Stimulated activated effector memory CD8-positive, alpha-beta T cell treated with anti-CD3 and anti-CD28 coated beads, Interleukin-12 subunit alpha, Interleukin-12 subunit beta, amount 100 ng/mL, for 72 hours (primary cell): ENCODE data around the gene PRRC2A.
A peak's percentile ranks its signal among the peaks of the same experiment; 100 is the strongest.

ENCODE experiments used
- ATAC-seq: fragments of 150-1000 bp; cut with Tn5 transposase; 2 replicates; pipeline ENCODE4 v1.10.0; 2021
- DNase-seq, 2 donors: peaks; one replicate each; pipeline ENCODE4 v3.0.0; 2021 to 2022; ENCODE audit warnings: low spot score in 2 of 2
- H3K27ac Mint-ChIP-seq: one replicate; pipeline ENCODE4 v1.8.0; 2022; ENCODE audit warnings: mild to moderate bottlenecking, mixed read lengths
- H3K36me3 Mint-ChIP-seq: one replicate; pipeline ENCODE4 v1.8.0; 2022; ENCODE audit warnings: mild to moderate bottlenecking, mixed read lengths
- H3K4me1 Mint-ChIP-seq: one replicate; pipeline ENCODE4 v1.8.0; 2022; ENCODE audit warnings: mixed read lengths
- H3K4me3 Mint-ChIP-seq: one replicate; pipeline ENCODE4 v1.8.0; 2022; ENCODE audit warnings: mild to moderate bottlenecking, mixed read lengths
- H3K9me3 Mint-ChIP-seq: one replicate; pipeline ENCODE4 v1.8.0; 2022; ENCODE audit warnings: mixed read lengths

Gene PRRC2A

GRCh38 chr6:31662124-31662723 is 41.7 kb downstream of the PRRC2A start:
- DNase-seq: no peak
- no peak for ATAC-seq
- no peak overlapping the region for H3K27ac Mint-ChIP-seq
- peak overlapping the region; percentile 95 for H3K4me3 Mint-ChIP-seq
- peaks cover 97% of the 10 kb centered on the region for H3K36me3 Mint-ChIP-seq
- no peaks in the 10 kb centered on the region for H3K9me3 Mint-ChIP-seq
- H3K4me1 Mint-ChIP-seq: peaks cover 83% of the 10 kb centered on the region

DNA sequence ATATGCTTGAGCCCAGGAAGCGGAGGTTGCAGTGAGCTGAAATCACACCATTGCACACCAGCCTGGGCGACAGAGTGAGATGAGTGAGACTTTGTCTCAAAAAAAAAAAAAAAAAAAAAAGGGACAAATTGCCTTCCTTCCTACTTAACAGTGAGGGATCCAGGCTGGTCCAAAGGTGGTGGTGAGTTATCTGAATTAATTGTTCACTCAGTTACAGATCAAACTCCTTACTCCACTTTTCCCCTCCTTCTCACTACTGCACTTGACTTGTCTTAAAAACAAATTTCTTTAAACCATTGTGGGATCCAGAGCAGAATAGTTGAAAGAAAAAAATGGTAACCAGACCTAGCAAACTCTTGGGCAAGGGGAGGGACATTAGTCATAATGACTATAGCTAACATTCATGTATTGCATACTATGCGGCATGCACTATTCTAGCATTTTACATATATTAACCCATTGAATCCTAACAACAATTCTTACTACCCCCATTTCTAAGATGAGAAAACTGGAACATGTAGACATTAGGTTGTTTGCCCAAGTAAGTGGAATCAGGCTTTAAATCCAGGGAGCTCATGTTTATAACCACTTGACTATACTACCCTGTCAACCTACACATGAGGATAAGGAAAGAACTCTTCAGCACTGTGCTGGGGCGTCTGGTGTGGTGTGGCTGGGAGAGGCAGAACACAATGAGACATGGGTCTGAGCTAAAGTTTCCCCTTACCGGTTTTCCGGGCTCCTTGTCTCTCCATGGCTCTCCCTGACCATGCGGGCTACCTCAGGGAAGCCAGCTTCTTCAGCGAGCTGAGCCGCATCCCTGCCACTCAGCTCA is 42.8 kb downstream of the PRRC2A start:
- H3K4me1 Mint-ChIP-seq: peaks cover 83% of the 10 kb centered on the region
- H3K9me3 Mint-ChIP-seq: no peaks in the 10 kb centered on the region
- H3K36me3 Mint-ChIP-seq: peaks cover 97% of the 10 kb centered on the region
- DNase-seq (no peak), ATAC-seq (no peak)
- H3K27ac Mint-ChIP-seq: peak overlapping the region; percentile 99
- H3K4me3 Mint-ChIP-seq: peak overlapping the region; percentile 95

- DNase-seq (peak in 1 of 2 donors; percentile 62), ATAC-seq (no peak)
- no peaks in the 10 kb centered on the region for H3K9me3 Mint-ChIP-seq
- H3K36me3 Mint-ChIP-seq: peaks cover 97% of the 10 kb centered on the region
- H3K4me3 Mint-ChIP-seq: peak overlapping the region; percentile 95
- peaks cover 75% of the 10 kb centered on the region for H3K4me1 Mint-ChIP-seq
- peak overlapping the region; percentile 99 for H3K27ac Mint-ChIP-seq
These were observed 43.7 kb downstream of the PRRC2A start for GRCh38 chr6:31663961-31664789.

- Mint-ChIP-seq H3K4me1 (peaks cover 67% of the 10 kb centered on the region), H3K36me3 (peaks cover 99% of the 10 kb centered on the region), H3K9me3 (no peaks in the 10 kb centered on the region), H3K4me3 (peak within 1 kb of the TSS; percentile 95), H3K27ac (peak within 1 kb of the TSS; percentile 99)
- peak; percentile 70 to 93 for DNase-seq
- peak; percentile 63 for ATAC-seq
These were observed 44.4 kb downstream of the PRRC2A start, which contains the start of gene GPANK1 for GRCh38 chr6:31664790-31665500. GPANK1 (minus strand) TSS chr6:31664997; CDS start chr6:31664478, 519 bp downstream.

GRCh38 chr6:31665501-31666336 is 45.2 kb downstream of the PRRC2A start, which contains the start of gene CSNK2B:
CSNK2B (plus strand) TSS chr6:31666080; CDS start chr6:31666832, 752 bp downstream.
- Mint-ChIP-seq H3K27ac (peak within 1 kb of the TSS; percentile 99), H3K4me3 (peak within 1 kb of the TSS; percentile 95), H3K36me3 (peaks cover 99% of the 10 kb centered on the region), H3K4me1 (peaks cover 70% of the 10 kb centered on the region), H3K9me3 (no peaks in the 10 kb centered on the region)
- ATAC-seq: peak; percentile 91
- peak; percentile 87 to 98 for DNase-seq

- no peak for DNase-seq
- ATAC-seq: no peak
- Mint-ChIP-seq H3K9me3 (no peaks in the 10 kb centered on the region), H3K4me3 (peak overlapping the region; percentile 95), H3K4me1 (peaks cover 63% of the 10 kb centered on the region), H3K27ac (peak overlapping the region; percentile 99), H3K36me3 (peaks cover 99% of the 10 kb centered on the region)
These were observed 45.9 kb downstream of the PRRC2A start for GRCh38 chr6:31666337-31666965.

- peak within 1 kb of the TSS; percentile 58 for H3K27ac Mint-ChIP-seq
- no peak for ATAC-seq
- H3K36me3 Mint-ChIP-seq: peaks cover 99% of the 10 kb centered on the region
- H3K4me1 Mint-ChIP-seq: peaks cover 33% of the 10 kb centered on the region
- H3K9me3 Mint-ChIP-seq: no peaks in the 10 kb centered on the region
- DNase-seq: no peak
- H3K4me3 Mint-ChIP-seq: no peak within 1 kb of the TSS
These were observed 49.2 kb downstream of the PRRC2A start, which contains the start of gene LY6G5B for GRCh38 chr6:31669676-31670075. LY6G5B (plus strand) TSS chr6:31669976; CDS start chr6:31670951, 975 bp downstream.

DNA sequence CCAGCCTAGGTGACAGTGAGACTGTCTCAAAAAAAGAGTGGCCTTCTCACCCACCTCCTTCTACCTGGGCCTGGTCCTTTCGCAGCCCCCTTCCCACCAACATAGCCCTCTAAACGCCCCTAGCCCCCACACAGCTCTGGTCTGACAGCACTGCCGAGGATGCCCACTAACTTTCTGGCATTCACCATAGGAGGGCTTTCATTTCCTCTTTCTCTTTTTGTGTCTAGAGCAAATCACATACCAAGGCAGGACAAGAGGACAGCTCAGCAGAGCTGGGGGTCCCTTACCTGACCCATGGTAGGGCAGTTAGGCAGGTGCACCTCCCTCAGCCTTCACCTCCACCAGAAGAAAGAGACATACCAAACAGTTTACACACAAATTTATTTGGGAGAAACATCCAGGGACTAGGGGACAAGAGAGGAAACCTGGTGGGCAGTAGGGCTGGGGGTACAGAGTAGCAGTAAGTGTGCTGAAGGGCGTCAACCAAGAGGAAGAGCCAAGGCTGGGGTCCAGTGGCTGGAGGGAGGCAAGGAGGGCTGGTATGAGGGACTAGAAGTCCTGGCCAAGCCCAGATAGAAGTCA is 55.9 kb downstream of the PRRC2A start:
- ATAC-seq: no peak
- H3K4me3 Mint-ChIP-seq: no peak overlapping the region
- H3K27ac Mint-ChIP-seq: peak overlapping the region; percentile 65
- H3K4me1 Mint-ChIP-seq: peaks cover 30% of the 10 kb centered on the region
- H3K9me3 Mint-ChIP-seq: no peaks in the 10 kb centered on the region
- H3K36me3 Mint-ChIP-seq: peaks cover 40% of the 10 kb centered on the region
- DNase-seq: no peak

DNA sequence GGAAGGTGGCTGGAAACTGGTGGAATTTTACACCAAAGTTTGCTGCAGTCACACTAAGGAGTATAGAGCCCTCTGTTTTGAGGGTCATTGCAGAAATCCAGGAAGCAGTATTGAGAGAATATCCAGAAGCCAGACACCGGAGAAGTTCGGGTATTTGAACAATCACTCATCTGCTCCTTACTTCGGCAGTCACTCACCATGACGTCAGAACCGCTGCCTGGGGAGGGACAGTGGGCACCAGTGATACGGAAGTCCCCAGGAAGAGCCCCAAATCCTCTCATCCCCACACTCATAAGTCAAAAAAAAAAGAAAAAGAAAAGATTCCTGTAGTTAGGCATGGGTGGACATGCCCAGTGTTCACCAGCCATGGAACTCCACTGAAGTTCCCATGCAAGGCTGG is 56.4 kb downstream of the PRRC2A start:
- peaks cover 34% of the 10 kb centered on the region for H3K4me1 Mint-ChIP-seq
- no peaks in the 10 kb centered on the region for H3K9me3 Mint-ChIP-seq
- peak overlapping the region; percentile 65 for H3K27ac Mint-ChIP-seq
- no peak for ATAC-seq
- no peak overlapping the region for H3K4me3 Mint-ChIP-seq
- H3K36me3 Mint-ChIP-seq: peaks cover 36% of the 10 kb centered on the region
- DNase-seq: no peak

GRCh38 chr6:31677955-31678354 is 57.4 kb downstream of the PRRC2A start:
- Mint-ChIP-seq H3K36me3 (peaks cover 35% of the 10 kb centered on the region), H3K27ac (no peak overlapping the region), H3K4me1 (peaks cover 34% of the 10 kb centered on the region), H3K9me3 (no peaks in the 10 kb centered on the region), H3K4me3 (no peak overlapping the region)
- ATAC-seq (no peak), DNase-seq (no peak)

DNA sequence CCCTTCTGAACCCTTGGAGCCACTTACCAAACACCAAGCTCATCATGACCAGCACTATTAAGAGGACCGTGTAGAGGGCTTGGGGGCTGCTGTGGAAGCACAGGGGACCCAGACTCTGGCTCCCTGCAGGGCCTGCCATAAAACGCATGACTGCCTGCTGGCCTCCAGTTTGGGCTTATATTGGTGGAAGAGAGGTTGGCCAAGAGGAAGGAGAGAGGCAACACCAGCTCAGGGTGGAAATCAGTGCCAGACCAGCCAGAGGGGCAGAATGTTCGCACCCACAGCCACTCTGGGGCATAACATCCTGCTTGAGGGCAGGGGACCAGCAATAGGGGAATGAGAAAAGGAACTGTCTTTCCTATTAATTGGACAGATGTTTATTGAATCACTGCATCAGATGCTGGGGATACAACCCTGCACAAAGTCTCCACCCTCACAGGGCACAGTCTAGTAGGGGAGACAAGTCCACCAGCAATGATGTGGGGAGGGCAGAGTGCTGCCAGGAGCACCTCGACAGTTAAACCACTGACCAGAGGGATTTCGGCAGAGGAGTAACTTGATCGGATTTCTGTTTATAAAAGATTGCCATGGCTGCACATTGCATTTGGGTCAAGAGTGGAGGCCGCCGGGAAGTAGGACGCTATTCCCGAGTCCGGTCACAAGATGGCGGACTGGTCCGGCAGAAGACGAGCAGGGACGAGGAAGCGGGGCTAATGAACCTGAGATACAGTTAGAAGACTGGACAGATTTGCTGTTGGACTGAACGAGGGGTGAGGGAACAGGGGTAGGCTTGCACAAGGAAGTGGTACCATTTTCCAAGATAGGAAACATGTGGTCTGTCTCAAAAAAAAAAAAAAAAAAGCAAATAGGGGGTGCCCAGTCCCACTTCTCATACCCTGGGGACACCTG is 60.0 kb downstream of the PRRC2A start, which contains the start of gene LY6G5C:
LY6G5C (minus strand) TSS at position 842 of the 909 bp plus-strand sequence; CDS start at position 148, 694 bp downstream.
- Mint-ChIP-seq H3K27ac (peak within 1 kb of the TSS; percentile 90), H3K4me3 (peak within 1 kb of the TSS; percentile 83), H3K36me3 (peaks cover 19% of the 10 kb centered on the region), H3K9me3 (no peaks in the 10 kb centered on the region), H3K4me1 (peaks cover 34% of the 10 kb centered on the region)
- DNase-seq (peak; percentile 47 to 80), ATAC-seq (peak; percentile 83)

- H3K36me3 Mint-ChIP-seq: peaks cover 26% of the 10 kb centered on the region
- DNase-seq: peak in 1 of 2 donors; percentile 71
- peak overlapping the region; percentile 90 for H3K27ac Mint-ChIP-seq
- peak overlapping the region; percentile 83 for H3K4me3 Mint-ChIP-seq
- peak; percentile 74 for ATAC-seq
- peaks cover 34% of the 10 kb centered on the region for H3K4me1 Mint-ChIP-seq
- no peaks in the 10 kb centered on the region for H3K9me3 Mint-ChIP-seq
These were observed 60.7 kb downstream of the PRRC2A start for GRCh38 chr6:31681135-31681671.
